DOHH2 (cell line): ENCODE data around the gene ANAPC16.
A peak's percentile ranks its signal among the peaks of the same experiment; 100 is the strongest.
"Not testable (repeated sequence)": the region's sequence is repeated elsewhere in the genome, so short reads cannot be mapped to it uniquely, and the experiment has no call there.

Source experiments
- H3F3A ChIP-seq: fragments of 200-600 bp; sonication (generic), shearing (Covaris generic); 2 replicates; pipeline ENCODE4 v1.6.0; 2016; ENCODE audit warnings: antibody characterized with exemption, mild to moderate bottlenecking; ENCODE audit not compliant: control insufficient read depth, insufficient read depth
- H3K27ac ChIP-seq: fragments of 200-600 bp; sonication (generic); 2 replicates; pipeline ENCODE4 v1.5.1; 2014; ENCODE audit warnings: low read depth, mild to moderate bottlenecking, low read length, moderate library complexity
- H3K27me3 ChIP-seq: fragments of 200-600 bp; sonication (generic); 2 replicates; pipeline ENCODE4 v1.6.1; 2014; ENCODE audit warnings: mild to moderate bottlenecking, low read length, mixed read lengths; ENCODE audit not compliant: control insufficient read depth
- H3K36me3 ChIP-seq: fragments of 200-600 bp; sonication (generic); 2 replicates; pipeline ENCODE4 v1.6.1; 2014; ENCODE audit warnings: mild to moderate bottlenecking, low read length, moderate library complexity, mixed read lengths; ENCODE audit not compliant: control insufficient read depth
- H3K4me1 ChIP-seq: fragments of 200-600 bp; sonication (generic); 2 replicates; pipeline ENCODE4 v1.6.1; 2014; ENCODE audit warnings: mild to moderate bottlenecking, low read length, mixed read lengths; ENCODE audit not compliant: control insufficient read depth
- H3K4me2 ChIP-seq: fragments of 200-600 bp; sonication (generic); 2 replicates; pipeline ENCODE4 v1.6.0; 2014; ENCODE audit warnings: mild to moderate bottlenecking, low read length, moderate library complexity
- H3K4me3 ChIP-seq: fragments of 200-600 bp; sonication (generic); 2 replicates; pipeline ENCODE4 v1.5.1; 2014; ENCODE audit warnings: mild to moderate bottlenecking, low read length, mixed read lengths
- H3K79me2 ChIP-seq: fragments of 200-600 bp; sonication (generic); 2 replicates; pipeline ENCODE4 v1.6.1; 2014; ENCODE audit warnings: mild to moderate bottlenecking, low read length, mixed read lengths; ENCODE audit not compliant: control insufficient read depth
- H3K9me2 ChIP-seq: fragments of 200-600 bp; sonication (generic); replicated peaks from 2 replicates; pipeline ENCODE4 v1.6.1; 2014; ENCODE audit warnings: mild to moderate bottlenecking, low read length, mixed read lengths; ENCODE audit not compliant: control insufficient read depth
- H3K9me3 ChIP-seq: fragments of 200-600 bp; sonication (generic); 2 replicates; pipeline ENCODE4 v1.6.1; 2014; ENCODE audit warnings: antibody characterized with exemption, low read length, mixed read lengths; ENCODE audit not compliant: control insufficient read depth, insufficient read depth
- H4K20me1 ChIP-seq: fragments of 200-600 bp; sonication (generic); 2 replicates; pipeline ENCODE4 v1.6.0; 2014; ENCODE audit warnings: low read depth, mild to moderate bottlenecking, antibody characterized with exemption, low read length, moderate library complexity; ENCODE audit not compliant: control insufficient read depth, insufficient read depth
- CTCF ChIP-seq: fragments of 200-600 bp; sonication (generic); IDR thresholded peaks from one replicate; pipeline ENCODE4 v1.5.1; 2014; ENCODE audit warnings: antibody characterized with exemption, mild to moderate bottlenecking, low read depth, low read length; ENCODE audit not compliant: poor library complexity, severe bottlenecking
- EZH2phosphoT487 ChIP-seq: fragments of 200-600 bp; sonication (generic); IDR thresholded peaks from 2 replicates; pipeline ENCODE4 v1.6.1; 2017; ENCODE audit warnings: borderline replicate concordance, mild to moderate bottlenecking, antibody characterized with exemption, low read length, moderate library complexity, mixed read lengths

The ANAPC16 gene

GRCh38 chr10:72277996-72278667 is 62.3 kb downstream of the ANAPC16 start:
- TF ChIP-seq CTCF = no peak
- no peak for TF ChIP-seq EZH2phosphoT487
- Histone ChIP-seq H3F3A (peaks cover 38% of the 10 kb centered on the region), H3K36me3 (peaks cover 29% of the 10 kb centered on the region), H3K27me3 (no peaks in the 10 kb centered on the region; the same call in 1 of the 2 replicates), H3K4me3 (no peak overlapping the region), H3K9me3 (no peaks in the 10 kb centered on the region), H3K4me2 (no peak overlapping the region), H3K4me1 (peaks cover 32% of the 10 kb centered on the region), H4K20me1 (peaks cover 18% of the 10 kb centered on the region; the same call in 1 of the 2 replicates), H3K79me2 (peaks cover 21% of the 10 kb centered on the region), H3K27ac (0 out of 2 replicates have a peak overlapping the region, but pooled peaks have one; percentile 4), H3K9me2 (no peaks in the 10 kb centered on the region)

DNA sequence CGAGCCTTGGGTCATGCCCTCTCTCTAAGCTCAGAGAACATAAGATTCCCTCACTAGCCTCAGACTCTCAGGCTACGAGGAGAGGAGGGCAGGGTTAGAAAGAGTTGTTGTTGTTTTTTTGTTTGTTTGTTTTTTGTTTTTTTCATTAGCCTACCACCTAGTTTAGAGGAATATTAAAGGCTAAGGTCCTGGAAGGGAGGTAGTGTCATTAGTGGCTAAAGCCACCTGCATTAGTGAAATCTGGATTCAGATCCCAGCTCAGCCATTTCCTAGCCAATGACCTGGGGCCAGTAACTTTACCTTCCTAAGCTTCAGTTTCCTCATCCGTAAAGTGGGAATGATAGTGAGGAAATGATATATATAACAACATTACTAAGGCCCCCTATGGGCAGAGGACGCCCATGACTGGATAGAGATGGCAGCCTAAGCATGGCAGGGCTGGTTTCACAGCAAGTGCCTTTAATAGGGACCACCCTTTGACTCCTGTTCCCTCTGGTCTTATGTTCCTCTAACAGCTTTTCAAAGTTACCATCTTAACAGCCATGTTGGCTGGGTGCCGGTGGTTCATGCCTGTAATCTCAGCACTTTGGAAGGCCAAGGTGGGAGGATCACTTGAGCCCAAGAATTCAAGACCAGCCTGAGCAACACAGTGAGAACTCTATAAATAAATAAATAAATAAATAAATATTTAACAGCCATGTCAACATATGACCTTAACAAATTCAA is 63.0 kb downstream of the ANAPC16 start:
- peaks cover 28% of the 10 kb centered on the region for H3K36me3 ChIP-seq
- peaks cover 40% of the 10 kb centered on the region for H3F3A ChIP-seq
- no peaks in the 10 kb centered on the region; the same call in 1 of the 2 replicates for H3K27me3 ChIP-seq
- H3K27ac ChIP-seq = no peak overlapping the region
- H3K4me3 ChIP-seq = no peak overlapping the region
- H3K9me2 ChIP-seq = no peaks in the 10 kb centered on the region
- H3K79me2 ChIP-seq = peaks cover 20% of the 10 kb centered on the region
- no peak overlapping the region for H3K4me2 ChIP-seq
- peaks cover 29% of the 10 kb centered on the region for H3K4me1 ChIP-seq
- no peak for TF ChIP-seq EZH2phosphoT487
- TF ChIP-seq CTCF = peak; percentile 32
- no peaks in the 10 kb centered on the region for H3K9me3 ChIP-seq
- peaks cover 18% of the 10 kb centered on the region; the same call in 1 of the 2 replicates for H4K20me1 ChIP-seq

DNA sequence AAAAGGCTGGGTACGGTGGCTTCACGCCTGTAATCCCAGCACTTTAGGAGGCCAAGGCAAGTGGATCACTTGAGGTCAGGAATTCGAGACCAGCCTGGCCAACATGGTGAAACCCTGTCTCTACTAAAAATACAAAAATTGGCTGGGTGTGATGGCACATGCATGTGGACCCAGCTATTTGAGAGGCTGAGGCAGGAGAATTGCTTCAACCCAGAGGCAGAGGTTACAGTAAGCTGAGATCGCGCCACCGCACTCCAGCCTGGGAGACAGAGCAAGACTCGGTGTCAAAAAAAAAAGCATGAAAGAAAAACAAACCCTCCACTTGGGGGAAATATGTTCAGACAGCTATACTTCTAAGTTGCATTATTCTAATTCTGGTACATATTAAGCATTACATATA is 63.8 kb downstream of the ANAPC16 start:
- peaks cover 29% of the 10 kb centered on the region for H3K4me1 ChIP-seq
- not testable (repeated sequence) for H3K9me3 ChIP-seq, H3K27ac ChIP-seq, H3K9me2 ChIP-seq, H3K4me3 ChIP-seq, H3K27me3 ChIP-seq, H3K4me2 ChIP-seq
- peaks cover 12% of the 10 kb centered on the region for H3K79me2 ChIP-seq
- peaks cover 21% of the 10 kb centered on the region for H3K36me3 ChIP-seq
- peaks cover 38% of the 10 kb centered on the region for H3F3A ChIP-seq
- peaks cover 12% of the 10 kb centered on the region; the same call in 1 of the 2 replicates for H4K20me1 ChIP-seq

DNA sequence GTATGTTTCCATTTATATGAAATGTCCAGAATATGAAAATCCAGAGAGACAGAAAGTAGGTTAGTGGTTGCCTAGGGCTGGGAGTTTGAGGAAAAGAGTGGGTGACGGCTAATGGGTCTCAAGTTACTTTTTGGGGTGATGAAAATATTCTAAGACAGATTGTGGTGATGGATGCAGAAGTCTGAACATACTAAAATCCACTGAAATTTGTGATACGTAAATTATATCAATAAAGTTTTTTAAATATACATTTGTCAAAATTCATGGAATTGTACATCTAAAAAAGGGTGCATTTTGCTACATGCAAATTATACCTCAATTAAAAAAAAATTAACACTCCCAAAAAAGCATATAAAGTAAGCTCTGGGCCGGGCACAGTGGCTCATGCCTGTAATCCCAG is 67.3 kb downstream of the ANAPC16 start:
- Histone ChIP-seq H3K9me3 (no peaks in the 10 kb centered on the region), H3K9me2 (no peaks in the 10 kb centered on the region), H4K20me1 (no peaks in the 10 kb centered on the region), H3K79me2 (no peaks in the 10 kb centered on the region), H3K4me2 (no peak overlapping the region), H3F3A (peaks cover 15% of the 10 kb centered on the region), H3K36me3 (no peaks in the 10 kb centered on the region), H3K27ac (no peak overlapping the region), H3K4me1 (peaks cover 27% of the 10 kb centered on the region), H3K27me3 (no peaks in the 10 kb centered on the region), H3K4me3 (no peak overlapping the region)
- TF ChIP-seq EZH2phosphoT487 (no peak), CTCF (no peak)
